Vagina (tissue), 2 donors: Measurements from ENCODE around the gene MFSD2A. TPM values are rescaled to one million over a fixed set of nuclear protein-coding genes. Genes with fewer than 3 reads are reported as not detected.
A peak's percentile ranks its signal among the peaks of the same experiment; 100 is the strongest.

Experiments used
- DNase-seq, 2 donors: peaks; one replicate each; pipeline ENCODE4 v3.0.0-alpha.2; 2017; ENCODE audit errors: extremely low spot score in 2 of 2
- H3K27ac ChIP-seq: fragments of 200-600 bp; sonication (generic); one replicate; pipeline ENCODE4 v1.5.1; 2019
- H3K27me3 ChIP-seq: fragments of 200-600 bp; sonication (generic); one replicate; pipeline ENCODE4 v1.5.1; 2019
- H3K36me3 ChIP-seq, 2 donors: fragments of 200-600 bp; sonication (generic); one replicate each; pipeline ENCODE4 v1.5.1; 2017 to 2019
- H3K4me1 ChIP-seq: fragments of 200-600 bp; sonication (generic); one replicate; pipeline ENCODE4 v1.5.1; 2019
- H3K4me3 ChIP-seq, 2 donors: fragments of 200-600 bp; sonication (generic); 1 replicate in 1 of 2; 2 replicates in 1 of 2; pipeline ENCODE4 v1.5.1; 2016 to 2019
- H3K9me3 ChIP-seq: fragments of 200-600 bp; sonication (generic); one replicate; pipeline ENCODE4 v1.5.1; 2019
- CTCF ChIP-seq, 3 experiments: fragments of 450-650 bp in 2 of 3; fragments of 200-600 bp in 1 of 3; sonication (generic) in 1 of 3; IDR thresholded peaks; one replicate each; pipeline ENCODE4 v1.5.1; 2017 to 2019; ENCODE audit warnings: antibody characterized with exemption in 3 of 3, mild to moderate bottlenecking in 2 of 3, moderate library complexity in 2 of 3
- POLR2A ChIP-seq, 2 donors: fragments of 450-650 bp; IDR thresholded peaks; one replicate each; pipeline ENCODE4 v1.6.1; 2017; ENCODE audit warnings: antibody characterized with exemption in 2 of 2, mild to moderate bottlenecking in 2 of 2, moderate library complexity in 2 of 2
- POLR2AphosphoS5 ChIP-seq, 2 donors: sonication (generic); formaldehyde crosslinking; IDR thresholded peaks; one replicate each; pipeline ENCODE4 v1.9.0; 2017; ENCODE audit warnings: antibody characterized with exemption in 2 of 2, mild to moderate bottlenecking in 2 of 2, low read depth in 1 of 2; ENCODE audit not compliant: insufficient read depth in 1 of 2
- intact Hi-C: fragments of 100-400 bp; cut with DNase I; formaldehyde crosslinking; loops from one replicate; pipeline ENCODE4 v1.15.1; 2023
- total RNA-seq: library from RNA; depleted of rRNA; stranded (reverse); fragments of >200 nt; gene quantifications from one replicate; pipeline ENCODE4 v1.2.3, GENCODE V29; 2016

Gene MFSD2A
- total RNA-seq, 1 donor from 2014 or later, result 56.0 TPM

- Histone ChIP-seq H3K4me3 (no peak overlapping the region), H3K4me1 (no peaks in the 10 kb centered on the region), H3K27me3 (no peaks in the 10 kb centered on the region), H3K36me3 (no peaks in the 10 kb centered on the region), H3K9me3 (no peaks in the 10 kb centered on the region), H3K27ac (no peak overlapping the region)
- intact Hi-C loops, result no loop called here
- TF ChIP-seq CTCF (IDR thresholded peaks at IDR 0.05) (no peak), POLR2A (IDR thresholded peaks at IDR 0.05) (no peak), POLR2AphosphoS5 (IDR thresholded peaks at IDR 0.05; ENCODE audit: insufficient read depth in 1 of 2, low read depth in 1 of 2) (no peak)
- DNase-seq, result no peak
Measured at GRCh38 chr1:39947260-39947659, 7.7 kb upstream of the MFSD2A start.

DNA sequence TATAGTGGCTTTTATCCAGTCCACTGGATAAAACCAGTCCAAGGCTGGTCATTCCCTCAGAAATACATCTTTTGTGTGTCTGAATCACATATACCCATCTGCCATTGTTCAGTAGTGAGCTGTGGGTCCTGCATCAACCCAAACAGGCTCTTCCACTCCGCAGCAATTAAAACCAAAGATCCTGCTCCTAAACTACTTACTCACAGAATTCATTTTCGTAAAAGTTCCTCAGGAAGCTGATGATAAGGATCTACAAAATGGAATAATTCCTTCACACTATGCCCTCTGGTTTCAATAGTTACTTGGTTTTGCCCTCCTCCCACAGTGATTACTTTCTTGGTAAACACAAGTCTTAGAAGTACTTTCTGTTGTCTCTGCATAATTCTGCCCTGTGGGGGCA lies 5.1 kb upstream of the MFSD2A start:
- TF ChIP-seq CTCF (IDR thresholded peaks at IDR 0.05) (no peak), POLR2A (IDR thresholded peaks at IDR 0.05) (no peak), POLR2AphosphoS5 (IDR thresholded peaks at IDR 0.05; ENCODE audit: insufficient read depth in 1 of 2, low read depth in 1 of 2) (peak in 1 of 2 donors; percentile 28)
- intact Hi-C loops, result no loop called here
- no peak for DNase-seq
- Histone ChIP-seq H3K27me3 (no peaks in the 10 kb centered on the region), H3K4me3 (no peak overlapping the region), H3K36me3 (no peaks in the 10 kb centered on the region), H3K27ac (no peak overlapping the region), H3K9me3 (no peaks in the 10 kb centered on the region), H3K4me1 (peaks cover 16% of the 10 kb centered on the region)

DNA sequence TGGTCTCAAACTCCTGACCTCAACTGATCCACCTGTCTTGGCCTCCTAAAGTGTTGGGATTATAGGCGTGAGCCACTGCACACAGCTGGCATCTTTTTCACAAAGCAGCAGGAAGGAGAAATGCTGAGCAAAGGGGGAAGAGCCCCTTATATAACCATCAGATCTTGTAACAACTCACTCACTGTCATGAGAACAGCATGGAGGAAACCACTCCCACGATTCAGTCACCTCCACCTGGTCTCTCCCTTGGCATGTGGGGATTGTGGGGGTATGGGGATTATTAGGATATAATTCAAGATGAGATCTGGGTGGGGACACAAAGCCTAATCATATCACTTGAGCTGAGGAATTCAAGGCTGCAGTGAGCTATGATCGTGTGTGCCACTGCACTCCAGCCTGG lies 3.0 kb upstream of the MFSD2A start:
- no peak overlapping the region for H3K27ac ChIP-seq
- no peaks in the 10 kb centered on the region for H3K36me3 ChIP-seq
- H3K4me1 ChIP-seq, result peaks cover 31% of the 10 kb centered on the region
- TF ChIP-seq CTCF (IDR thresholded peaks at IDR 0.05) (no peak), POLR2A (IDR thresholded peaks at IDR 0.05) (no peak), POLR2AphosphoS5 (IDR thresholded peaks at IDR 0.05; ENCODE audit: insufficient read depth in 1 of 2, low read depth in 1 of 2) (no peak)
- intact Hi-C loops, result no loop called here
- no peaks in the 10 kb centered on the region for H3K9me3 ChIP-seq
- H3K27me3 ChIP-seq, result no peaks in the 10 kb centered on the region
- DNase-seq, result no peak
- no peak overlapping the region for H3K4me3 ChIP-seq

DNA sequence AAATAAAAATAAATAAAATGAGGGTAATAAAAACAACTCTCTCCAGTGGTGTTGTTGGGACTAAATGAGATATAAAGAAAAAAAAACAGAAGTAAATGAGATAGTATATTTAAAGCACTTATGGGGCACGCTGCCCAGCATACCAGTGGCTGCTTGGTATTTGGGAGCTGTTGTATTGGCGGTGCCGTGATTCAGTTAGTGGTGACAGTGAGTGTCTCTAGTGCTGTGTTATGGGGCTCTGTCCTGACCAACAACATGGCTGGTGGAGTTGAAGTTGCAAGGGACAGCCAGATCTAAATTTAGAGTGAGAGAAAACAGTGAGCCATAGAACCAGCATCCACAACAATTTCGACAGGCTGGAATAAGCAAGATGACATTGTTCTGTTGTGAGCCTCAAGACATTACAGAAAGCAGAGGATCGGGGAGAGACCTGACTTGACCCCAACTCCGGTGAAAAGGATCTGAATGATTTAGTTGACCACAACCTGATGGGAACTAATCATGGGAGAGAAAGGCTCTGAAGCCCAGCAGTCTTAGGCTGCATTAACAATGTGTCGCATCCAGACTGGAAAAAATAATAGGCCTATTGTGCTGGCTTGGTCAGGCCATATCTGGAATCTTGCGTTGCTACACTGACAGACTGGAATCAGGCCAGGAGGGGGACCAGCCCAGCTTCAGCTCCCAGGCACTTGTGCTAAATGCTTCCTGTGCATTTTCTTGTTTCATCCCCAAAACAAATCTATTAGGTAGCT lies 2.4 kb upstream of the MFSD2A start:
- intact Hi-C loops, result no loop called here
- Histone ChIP-seq H3K27ac (no peak overlapping the region), H3K4me1 (peaks cover 31% of the 10 kb centered on the region)

More for the DNA sequence above, 2.4 kb upstream of the MFSD2A start:
- no peaks in the 10 kb centered on the region for H3K36me3 ChIP-seq
- no peak for TF ChIP-seq CTCF (IDR thresholded peaks at IDR 0.05)
- no peak for TF ChIP-seq POLR2AphosphoS5 (IDR thresholded peaks at IDR 0.05; ENCODE audit: insufficient read depth in 1 of 2, low read depth in 1 of 2)
- no peak for TF ChIP-seq POLR2A (IDR thresholded peaks at IDR 0.05)
- H3K4me3 ChIP-seq, result no peak overlapping the region
- no peaks in the 10 kb centered on the region for H3K27me3 ChIP-seq
- no peak for DNase-seq
- no peaks in the 10 kb centered on the region for H3K9me3 ChIP-seq
